ENCODE measurements around the gene KSR1.

GRCh38 chr17:27601069-27601974, 145.1 kb downstream of the KSR1 start:
- TF ChIP-seq, protein P1, sequence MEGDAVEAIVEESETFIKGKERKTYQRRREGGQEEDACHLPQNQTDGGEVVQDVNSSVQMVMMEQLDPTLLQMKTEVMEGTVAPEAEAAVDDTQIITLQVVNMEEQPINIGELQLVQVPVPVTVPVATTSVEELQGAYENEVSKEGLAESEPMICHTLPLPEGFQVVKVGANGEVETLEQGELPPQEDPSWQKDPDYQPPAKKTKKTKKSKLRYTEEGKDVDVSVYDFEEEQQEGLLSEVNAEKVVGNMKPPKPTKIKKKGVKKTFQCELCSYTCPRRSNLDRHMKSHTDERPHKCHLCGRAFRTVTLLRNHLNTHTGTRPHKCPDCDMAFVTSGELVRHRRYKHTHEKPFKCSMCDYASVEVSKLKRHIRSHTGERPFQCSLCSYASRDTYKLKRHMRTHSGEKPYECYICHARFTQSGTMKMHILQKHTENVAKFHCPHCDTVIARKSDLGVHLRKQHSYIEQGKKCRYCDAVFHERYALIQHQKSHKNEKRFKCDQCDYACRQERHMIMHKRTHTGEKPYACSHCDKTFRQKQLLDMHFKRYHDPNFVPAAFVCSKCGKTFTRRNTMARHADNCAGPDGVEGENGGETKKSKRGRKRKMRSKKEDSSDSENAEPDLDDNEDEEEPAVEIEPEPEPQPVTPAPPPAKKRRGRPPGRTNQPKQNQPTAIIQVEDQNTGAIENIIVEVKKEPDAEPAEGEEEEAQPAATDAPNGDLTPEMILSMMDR (conservative IDR thresholded peaks at IDR 0.05 in 1 of 2, IDR thresholded peaks at IDR 0.05 in 1 of 2; ENCODE audit: low read depth in 1 of 2, low read length in 2 of 2), result peak; percentile 95 to 97
- no peak for TF ChIP-seq EZH2 (IDR thresholded peaks at IDR 0.05; ENCODE audit: low read length, missing control alignments)
